GM12878 (cell line): ENCODE results near the gene DNAJC4. TPM values are rescaled to one million over a fixed set of nuclear protein-coding genes. Genes with fewer than 3 reads are reported as not detected.

ENCODE experiments used
- ATAC-seq: fragments of 200-7000 bp; cut with Tn5 transposase; 3 replicates; pipeline ENCODE4 v1.9.1; 2020; ENCODE audit warnings: mild to moderate bottlenecking, moderate library complexity
- BruUV-seq: library from RNA; stranded (reverse); fragments of 400-500 nt; replicated peaks from 2 replicates; lab custom pipeline; 2021; lab: Mats Ljungman, UMichigan
- CTCF ChIA-PET: fragments of 300-600 bp; sonication (Branson Sonifier 250); formaldehyde crosslinking; extraction: SDS; loops from one replicate; lab custom pipeline; 2021; ENCODE audit warnings: inconsistent platforms; lab: Yijun Ruan, JAX
- POLR2A ChIA-PET: fragments of 350-600 bp; formaldehyde crosslinking; extraction: SDS; loops from one replicate; lab custom pipeline; 2021; ENCODE audit warnings: inconsistent platforms; lab: Charles Lee
- RAD21 ChIA-PET: fragments of 300-600 bp; sonication (Branson Sonifier 250); formaldehyde crosslinking; loops from one replicate; lab custom pipeline; 2023; ENCODE audit warnings: antibody characterized with exemption; ENCODE audit not compliant: unreplicated experiment; lab: Charles Lee
- SMC1A ChIA-PET: fragments of 300-600 bp; sonication (Branson Sonifier 250); formaldehyde crosslinking; loops from one replicate; lab custom pipeline; 2023; ENCODE audit not compliant: unreplicated experiment, uncharacterized antibody; lab: Charles Lee
- DNase-seq: peaks from one replicate; pipeline ENCODE4 v3.0.0-alpha.2; 2011; ENCODE audit warnings: low read depth, low spot score
- FAIRE-seq: peaks from 3 replicates; lab custom pipeline; 2011; peaks lifted over from hg19 to GRCh38; lab: Jason Lieb, UNC
- H2AFZ ChIP-seq: 2 replicates; pipeline ENCODE4 v1.6.0; 2011; ENCODE audit warnings: low read depth, low read length, control low read depth; ENCODE audit not compliant: control insufficient read depth
- H3K27ac ChIP-seq: 2 replicates; pipeline ENCODE4 v1.5.1; 2011; ENCODE audit warnings: control low read depth; ENCODE audit not compliant: control insufficient read depth, insufficient read depth
- H3K27me3 ChIP-seq, 2 experiments: replicated peaks in 1 of 2; 2 replicates each; pipeline versions ENCODE4 v1.6.0 to v1.6.1; 2011; ENCODE audit warnings: low read length in 1 of 2; ENCODE audit not compliant: control insufficient read depth in 2 of 2, insufficient read depth in 2 of 2
- H3K36me3 ChIP-seq, 2 experiments: 2 replicates each; pipeline ENCODE4 v1.5.1; 2011; ENCODE audit warnings: low read length in 1 of 2; ENCODE audit not compliant: control insufficient read depth in 2 of 2, insufficient read depth in 2 of 2
- H3K4me1 ChIP-seq: 2 replicates; pipeline ENCODE4 v1.6.1; 2011; ENCODE audit warnings: mild to moderate bottlenecking, low read length, moderate library complexity, mixed read lengths; ENCODE audit not compliant: control insufficient read depth, insufficient read depth
- H3K4me2 ChIP-seq: 2 replicates; pipeline ENCODE4 v1.6.0; 2011; ENCODE audit warnings: control low read depth; ENCODE audit not compliant: control insufficient read depth, insufficient read depth
- H3K4me3 ChIP-seq: fragments of 200-600 bp; sonication (generic); 2 replicates; pipeline ENCODE4 v1.5.1; 2016
- H3K79me2 ChIP-seq: 2 replicates; pipeline ENCODE4 v1.6.0; 2011; ENCODE audit warnings: low read length; ENCODE audit not compliant: control insufficient read depth, insufficient read depth
- H3K9ac ChIP-seq: 2 replicates; pipeline ENCODE4 v1.8.0; 2011; ENCODE audit warnings: low read length, control low read depth, mixed read lengths; ENCODE audit not compliant: control insufficient read depth, insufficient read depth
- H3K9me3 ChIP-seq: replicated peaks from 3 replicates; pipeline ENCODE4 v1.5.1; 2011; ENCODE audit warnings: mild to moderate bottlenecking, low read length; ENCODE audit not compliant: control insufficient read depth, insufficient read depth
- H4K20me1 ChIP-seq: 2 replicates; pipeline ENCODE4 v1.6.0; 2011; ENCODE audit not compliant: control insufficient read depth, insufficient read depth
- E4F1 ChIP-seq: fragments of 450-650 bp; IDR thresholded peaks from 2 replicates; pipeline ENCODE4 v1.6.1; 2018; ENCODE audit warnings: borderline replicate concordance, mild to moderate bottlenecking; ENCODE audit not compliant: partially characterized antibody
- FOS ChIP-seq: IDR thresholded peaks from 3 replicates; pipeline ENCODE4 v1.6.1; 2011; ENCODE audit warnings: borderline replicate concordance; ENCODE audit not compliant: insufficient read length; ENCODE audit errors: extremely low read depth
- IRF5 ChIP-seq: fragments of 450-650 bp; IDR thresholded peaks from 2 replicates; pipeline ENCODE4 v1.6.1; 2017; ENCODE audit warnings: borderline replicate concordance
- LARP7 ChIP-seq: fragments of 450-650 bp; IDR thresholded peaks from 2 replicates; pipeline ENCODE4 v1.6.1; 2017; ENCODE audit warnings: mild to moderate bottlenecking
- MYB ChIP-seq: fragments of 150-350 bp; IDR thresholded peaks from 2 replicates; pipeline ENCODE4 v1.6.1; 2014; ENCODE audit warnings: mild to moderate bottlenecking, low read depth, low read length, borderline replicate concordance
- PML ChIP-seq: IDR thresholded peaks from 2 replicates; pipeline ENCODE4 v1.6.1; 2012; ENCODE audit warnings: low read length, inconsistent platforms
- POLR2AphosphoS2 ChIP-seq: IDR thresholded peaks from 2 replicates; pipeline ENCODE4 v1.6.1; 2011; ENCODE audit warnings: low read depth, mild to moderate bottlenecking, low read length, improper control_type of control experiment, moderate library complexity
- REST ChIP-seq: IDR thresholded peaks from 2 replicates; pipeline ENCODE4 v1.6.1; 2012; ENCODE audit warnings: mild to moderate bottlenecking, low read depth, low read length
- USF1 ChIP-seq: IDR thresholded peaks from 2 replicates; pipeline ENCODE4 v1.6.1; 2011; ENCODE audit warnings: borderline replicate concordance, low read depth, mild to moderate bottlenecking, moderate library complexity, mixed read lengths, low read length; ENCODE audit not compliant: insufficient read depth; ENCODE audit errors: extremely low read length
- YY1 ChIP-seq: IDR thresholded peaks from 2 replicates; pipeline ENCODE4 v1.6.1; 2011; ENCODE audit warnings: low read depth, mild to moderate bottlenecking, low read length
- ZBED1 ChIP-seq: IDR thresholded peaks from 2 replicates; pipeline ENCODE4 v1.6.1; 2016; ENCODE audit warnings: borderline replicate concordance
- WGBS: methylation state at CpG from one replicate; pipeline ENCODE4 v1.1.6; 2016; ENCODE audit warnings: low lambda C conversion rate; ENCODE audit not compliant: insufficient replicate concordance, insufficient coverage; ENCODE audit errors: missing lambda C conversion rate; 5-methylcytosine and 5-hydroxymethylcytosine counted together
- in situ Hi-C: fragments of 300-500 bp; cut with MboI; formaldehyde crosslinking; loops from 9 replicates; pipeline ENCODE4 v1.14.3; 2018; ENCODE audit warnings: mixed read lengths
- intact Hi-C: fragments of 100-400 bp; cut with micrococcal nuclease; formaldehyde crosslinking; loops from one replicate; pipeline ENCODE4 v1.14.2; 2022; ENCODE audit not compliant: unreplicated experiment
- polyA plus RNA-seq, 11 experiments: library from polyadenylated mRNA; depleted of rRNA in 4 of 11; unstranded in 6 of 11; stranded (reverse) in 5 of 11; fragments of >200 nt; fragmentation: Nextera tagmentation in 4 of 11; fragmentation: Illumina TruSeq in 1 of 11; extraction: Ambion mirVana in 4 of 11; extraction: Trizol in 1 of 11; gene quantifications; 1 replicate in 1 of 11; 2 replicates in 10 of 11; pipeline versions ENCODE4 v1.2.1 to v1.2.3, GENCODE V29; 2011 to 2016; ENCODE audit warnings: inconsistent platforms in 2 of 11, missing spikeins in 2 of 11, low read depth in 1 of 11
- total RNA-seq, 4 experiments: library from RNA; depleted of rRNA in 3 of 4; stranded (reverse); fragments of >200 nt in 3 of 4; fragmentation: Illumina TruSeq in 1 of 4; extraction: Trizol in 1 of 4; gene quantifications; 2 replicates each; pipeline versions ENCODE4 v1.2.1 to v1.2.3, GENCODE V29; 2013 to 2021

The DNAJC4 gene
- total and polyA plus RNA-seq, 10 of the 15 experiments (the other 5 are each of a cell fraction or from before 2014, with no cell fraction given), result 3.7 to 64.9 (median 30.1) TPM

GRCh38 chr11:64249038-64249437, 18.7 kb downstream of the DNAJC4 start:
- Histone ChIP-seq H3K27ac (no peak overlapping the region), H3K4me1 (peaks cover 10% of the 10 kb centered on the region), H3K4me2 (no peak overlapping the region), H4K20me1 (no peaks in the 10 kb centered on the region), H2AFZ (no peak overlapping the region), H3K79me2 (peaks cover 21% of the 10 kb centered on the region), H3K27me3 (no peaks in the 10 kb centered on the region), H3K36me3 (peaks cover 0 to 5% of the 10 kb centered on the region in 2 experiments; a peak in 2 of 4 replicates), H3K9me3 (no peaks in the 10 kb centered on the region), H3K9ac (no peak overlapping the region), H3K4me3 (no peak overlapping the region)
- 67% methylated on average over 4 of the region's 4 CpGs for WGBS
- in situ Hi-C loops (loop anchor here (25.0 kb wide), 1 partner anchor 1613 kb away; the partner anchor contains the start of genes CFL1, EFEMP2 and MUS81), intact Hi-C loops (no loop called here)
- DNase-seq (no peak), ATAC-seq (no peak), FAIRE-seq (no peak)
- no TSS peak for BruUV-seq
- ChIA-PET POLR2A (interaction anchor here (1.6 to 1.8 kb wide), 2 partner anchors 8 to 10 kb away, joined by 7 to 9 read pairs; partner anchors contain the start of gene FKBP2), RAD21 (interaction anchor here (1.9 to 8.6 kb wide), 2 partner anchors 43 to 52 kb away, joined by 7 to 104 read pairs; partner anchors contain the start of genes CATSPERZ and FERMT3), CTCF (interaction anchor here (0.8 to 4.8 kb wide), 5 partner anchors 8 to 106 kb away, joined by 3 to 64 read pairs (median 31); partner anchors contain the start of genes CATSPERZ, FERMT3 and FKBP2), SMC1A (no interaction called here)
- TF ChIP-seq POLR2AphosphoS2 (no peak), FOS (no peak), MYB (no peak), IRF5 (no peak), REST (no peak), E4F1 (no peak), YY1 (no peak), PML (no peak), USF1 (no peak), ZBED1 (no peak), LARP7 (no peak)
